K562 (cell line): ENCODE results near the gene ZC3HAV1L.

ENCODE experiments used
- BACH1 ChIP-seq: fragments of 200-800 bp; sonication (Bioruptor generic); IDR thresholded peaks from 2 replicates; pipeline ENCODE4 v1.6.1; 2016; ENCODE audit warnings: missing genetic modification characterization, missing compliant biosample characterization
- ERF ChIP-seq: fragments of 450-650 bp; formaldehyde crosslinking; IDR thresholded peaks from 2 replicates; pipeline ENCODE4 v1.4.0; 2020; ENCODE audit warnings: mild to moderate bottlenecking, mixed read lengths
- EZH2 ChIP-seq: IDR thresholded peaks from 2 replicates; pipeline ENCODE4 v1.6.1; 2012; ENCODE audit warnings: low read depth, mild to moderate bottlenecking, inconsistent platforms, low read length, borderline replicate concordance
- FOXM1 ChIP-seq, 2 experiments: fragments of 450-650 bp in 1 of 2; sonication (generic) in 1 of 2; formaldehyde crosslinking in 1 of 2; IDR thresholded peaks; 2 replicates each; pipeline versions ENCODE4 v1.6.1 to v1.9.0; 2017 to 2022; ENCODE audit warnings: low read depth in 2 of 2, mild to moderate bottlenecking in 2 of 2, missing genetic modification reagents in 1 of 2, moderate library complexity in 1 of 2
- HDAC2 ChIP-seq: fragments of 450-650 bp; IDR thresholded peaks from 2 replicates; pipeline ENCODE4 v1.6.1; 2016; ENCODE audit warnings: mild to moderate bottlenecking
- JUN ChIP-seq, 2 experiments: sonication (generic) in 1 of 2; formaldehyde crosslinking in 1 of 2; IDR thresholded peaks; 2 replicates each; pipeline versions ENCODE4 v1.6.1 to v1.8.0; 2012 to 2022; ENCODE audit warnings: borderline replicate concordance in 2 of 2, mild to moderate bottlenecking in 2 of 2, improper control_type of control experiment in 1 of 2, low read depth in 1 of 2, low read length in 1 of 2, missing genetic modification reagents in 1 of 2
- MIER1 ChIP-seq: fragments of 450-650 bp; IDR thresholded peaks from 2 replicates; pipeline ENCODE4 v1.6.1; 2016; ENCODE audit warnings: antibody characterized with exemption, mild to moderate bottlenecking, low read depth
- MTA1 ChIP-seq: fragments of 450-650 bp; IDR thresholded peaks from 2 replicates; pipeline ENCODE4 v1.6.1; 2017; ENCODE audit warnings: borderline replicate concordance
- MYC ChIP-seq, 2 experiments: fragments of 250-450 bp in 1 of 2; sonication (Bioruptor Pico) in 1 of 2; IDR thresholded peaks; 2 replicates each; pipeline versions ENCODE4 v1.5.1 to v1.6.1; 2012 to 2021; ENCODE audit warnings: low read depth in 2 of 2, borderline replicate concordance in 1 of 2, improper control_type of control experiment in 1 of 2, low read length in 1 of 2, mild to moderate bottlenecking in 1 of 2, moderate library complexity in 1 of 2
- PHF8 ChIP-seq: fragments of 200-600 bp; sonication (generic); IDR thresholded peaks from 2 replicates; pipeline ENCODE4 v1.6.1; 2012; ENCODE audit warnings: mixed run types, mild to moderate bottlenecking, inconsistent platforms, low read length, moderate library complexity, borderline replicate concordance
- POLR2A ChIP-seq: fragments of 450-650 bp; conservative IDR thresholded peaks from 2 replicates; pipeline ENCODE4 v1.6.1; 2016
- ZSCAN32 ChIP-seq: fragments of 450-650 bp; formaldehyde crosslinking; IDR thresholded peaks from 2 replicates; pipeline ENCODE4 v1.4.0; 2020; ENCODE audit warnings: mild to moderate bottlenecking, moderate library complexity
- TF ChIP-seq, protein P1 (sequence below), 3 experiments: IDR thresholded peaks in 2 of 3; conservative IDR thresholded peaks in 1 of 3; 2 replicates each; pipeline ENCODE4 v1.5.1; 2011 to 2012; ENCODE audit warnings: low read length in 3 of 3, mild to moderate bottlenecking in 3 of 3, control low read depth in 2 of 3, improper control_type of control experiment in 1 of 3, inconsistent platforms in 1 of 3, low read depth in 1 of 3, mixed read lengths in 1 of 3, moderate library complexity in 1 of 3; ENCODE audit not compliant: insufficient read depth in 2 of 3

- TF ChIP-seq MIER1, result no peak
- no peak for TF ChIP-seq EZH2
- no peak for TF ChIP-seq JUN (IDR thresholded peaks at IDR 0.05; ENCODE audit: borderline replicate concordance, low read depth, low read length)
- TF ChIP-seq JUN (CRISPR knock-in tag; IDR thresholded peaks at IDR 0.05; ENCODE audit: borderline replicate concordance), result no peak
- TF ChIP-seq POLR2A, result no peak
- no peak for TF ChIP-seq MYC (IDR thresholded peaks at IDR 0.05; ENCODE audit: low read depth, low read length)
- no peak for TF ChIP-seq MYC (CRISPR knock-in tag; IDR thresholded peaks at IDR 0.05; ENCODE audit: borderline replicate concordance, low read depth)
- TF ChIP-seq PHF8, result no peak
- TF ChIP-seq, protein P1, sequence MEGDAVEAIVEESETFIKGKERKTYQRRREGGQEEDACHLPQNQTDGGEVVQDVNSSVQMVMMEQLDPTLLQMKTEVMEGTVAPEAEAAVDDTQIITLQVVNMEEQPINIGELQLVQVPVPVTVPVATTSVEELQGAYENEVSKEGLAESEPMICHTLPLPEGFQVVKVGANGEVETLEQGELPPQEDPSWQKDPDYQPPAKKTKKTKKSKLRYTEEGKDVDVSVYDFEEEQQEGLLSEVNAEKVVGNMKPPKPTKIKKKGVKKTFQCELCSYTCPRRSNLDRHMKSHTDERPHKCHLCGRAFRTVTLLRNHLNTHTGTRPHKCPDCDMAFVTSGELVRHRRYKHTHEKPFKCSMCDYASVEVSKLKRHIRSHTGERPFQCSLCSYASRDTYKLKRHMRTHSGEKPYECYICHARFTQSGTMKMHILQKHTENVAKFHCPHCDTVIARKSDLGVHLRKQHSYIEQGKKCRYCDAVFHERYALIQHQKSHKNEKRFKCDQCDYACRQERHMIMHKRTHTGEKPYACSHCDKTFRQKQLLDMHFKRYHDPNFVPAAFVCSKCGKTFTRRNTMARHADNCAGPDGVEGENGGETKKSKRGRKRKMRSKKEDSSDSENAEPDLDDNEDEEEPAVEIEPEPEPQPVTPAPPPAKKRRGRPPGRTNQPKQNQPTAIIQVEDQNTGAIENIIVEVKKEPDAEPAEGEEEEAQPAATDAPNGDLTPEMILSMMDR (IDR thresholded peaks at IDR 0.05 in 2 of 3, conservative IDR thresholded peaks at IDR 0.05 in 1 of 3; ENCODE audit: insufficient read depth in 2 of 3, low read depth in 1 of 3, low read length in 3 of 3), result no peak
- TF ChIP-seq ERF (CRISPR knock-in tag), result no peak
- TF ChIP-seq HDAC2, result no peak
- no peak for TF ChIP-seq BACH1
- TF ChIP-seq MTA1, result no peak
- TF ChIP-seq ZSCAN32 (CRISPR knock-in tag), result no peak
- TF ChIP-seq FOXM1 (IDR thresholded peaks at IDR 0.05; ENCODE audit: low read depth), result no peak
- TF ChIP-seq FOXM1 (CRISPR knock-in tag; IDR thresholded peaks at IDR 0.05; ENCODE audit: low read depth), result no peak
Observed at GRCh38 chr7:139079861-139080260, 44.0 kb upstream of the ZC3HAV1L start.
